Femur (tissue), 1 donor: ENCODE results near the gene ALPG.
"Not testable (repeated sequence)": the region's sequence is repeated elsewhere in the genome, so short reads cannot be mapped to it uniquely, and the experiment has no call there.

Experiments
- DNase-seq: peaks from one replicate; pipeline ENCODE4 v3.0.0-alpha.2; 2017

The ALPG gene

GRCh38 chr2:232442431-232442830 is 35.8 kb downstream of the ALPG start:
- DNase-seq: not testable (repeated sequence)

- not testable (repeated sequence) for DNase-seq
Observed at GRCh38 chr2:232443047-232443446, 36.4 kb downstream of the ALPG start.

DNA sequence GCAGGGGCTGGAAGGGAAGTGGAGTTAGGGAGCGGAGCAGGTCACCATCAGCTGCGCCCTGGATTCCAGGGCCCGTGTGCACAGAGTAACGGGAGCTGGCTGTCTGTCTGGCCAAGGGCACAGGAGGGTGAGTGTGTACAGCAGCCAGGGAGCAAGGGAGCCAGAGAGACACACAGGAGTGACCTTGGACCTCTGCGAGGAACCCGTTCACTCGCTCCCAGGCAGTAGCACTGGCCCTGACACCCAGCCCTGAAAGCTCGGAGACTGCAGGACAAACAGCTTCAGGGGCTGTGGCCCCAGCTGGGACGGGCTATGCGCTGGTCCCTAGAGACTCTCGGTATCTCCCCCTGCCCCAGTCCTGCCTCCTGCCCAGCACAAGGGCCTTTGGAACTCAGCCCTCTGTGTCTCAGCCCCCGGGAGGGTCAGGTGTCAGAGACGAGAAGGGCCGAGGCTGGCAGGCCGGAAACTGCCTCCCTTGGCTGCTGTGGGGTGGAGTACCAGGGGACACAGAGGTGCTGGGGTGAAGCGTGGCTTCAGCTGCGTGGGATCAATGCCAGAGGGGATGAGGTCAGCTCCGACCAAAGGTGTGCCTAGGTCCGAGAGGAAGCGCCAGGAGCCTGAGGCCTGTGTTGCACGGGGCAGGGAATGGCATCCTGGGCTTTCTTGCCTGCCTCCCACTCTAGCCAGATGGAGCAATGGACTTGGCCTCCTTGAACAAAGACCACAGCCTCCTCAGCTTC is 37.2 kb downstream of the ALPG start:
- not testable (repeated sequence) for DNase-seq

- DNase-seq: no peak
Observed at GRCh38 chr2:232444409-232445148, 37.9 kb downstream of the ALPG start.

DNA sequence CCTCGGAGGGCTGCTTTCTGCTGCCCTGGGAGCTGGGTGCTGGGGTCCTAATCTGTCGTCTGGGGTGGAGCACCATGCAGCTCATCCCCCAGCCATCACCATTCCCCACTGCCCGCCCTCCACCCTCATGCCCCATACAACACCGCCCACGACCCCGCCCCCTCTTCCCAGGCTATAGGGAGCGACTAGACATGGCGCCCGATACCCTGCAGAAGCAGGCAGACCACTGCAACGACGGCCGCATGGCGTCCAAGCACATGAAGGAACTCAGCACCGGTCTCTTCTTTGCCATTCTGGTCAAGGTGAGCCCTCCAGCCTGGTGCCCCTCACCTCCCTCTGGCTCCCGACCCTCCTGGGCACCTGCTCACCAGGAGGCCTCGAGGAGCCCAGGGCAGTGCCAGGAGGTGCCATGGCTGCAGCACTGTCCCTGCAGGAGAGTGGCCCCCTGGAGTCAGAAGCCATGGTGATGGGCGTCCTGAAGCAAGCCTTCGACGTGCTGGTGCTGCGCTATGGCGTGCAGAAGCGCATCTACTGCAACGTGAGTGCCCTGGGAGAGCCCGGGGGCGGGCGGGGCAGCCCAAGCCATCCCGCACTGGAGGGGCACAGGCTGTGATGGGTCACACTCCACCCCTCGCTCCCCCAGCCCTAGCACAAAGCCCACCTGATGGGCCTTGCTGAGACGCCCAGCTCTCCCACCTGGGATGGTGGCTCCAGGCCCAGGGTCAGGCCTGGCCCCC is 38.7 kb downstream of the ALPG start:
- not testable (repeated sequence) for DNase-seq

DNA sequence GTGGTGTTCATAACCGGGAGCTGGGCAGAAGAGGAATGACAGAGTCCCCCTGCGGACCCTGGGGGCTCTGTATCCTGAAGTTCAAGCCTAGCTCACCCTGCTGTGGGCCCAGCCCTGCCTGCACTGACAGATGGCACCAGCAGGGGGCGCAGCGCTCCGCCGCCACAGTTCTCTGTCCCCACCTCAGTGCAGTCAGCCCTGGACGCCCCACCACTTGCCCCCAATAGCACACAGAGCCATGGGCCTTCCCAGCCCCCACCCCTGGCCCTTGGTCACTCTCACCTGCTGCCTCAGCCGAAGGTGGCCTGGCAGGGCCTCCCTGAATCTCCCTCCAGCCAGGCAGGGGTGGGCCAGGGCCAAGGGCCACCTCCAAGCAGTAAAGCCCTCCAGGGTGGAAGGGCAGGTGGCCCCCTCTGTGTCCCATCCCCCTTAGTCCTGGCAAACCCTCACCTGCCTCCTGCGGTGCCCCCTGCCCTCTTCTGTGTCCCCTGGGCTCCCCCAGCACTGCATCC is 39.7 kb downstream of the ALPG start:
- DNase-seq: not testable (repeated sequence)

GRCh38 chr2:232447091-232447620 is 40.5 kb downstream of the ALPG start:
- no peak for DNase-seq

GRCh38 chr2:232447638-232448303 is 41.1 kb downstream of the ALPG start:
- DNase-seq: no peak

DNA sequence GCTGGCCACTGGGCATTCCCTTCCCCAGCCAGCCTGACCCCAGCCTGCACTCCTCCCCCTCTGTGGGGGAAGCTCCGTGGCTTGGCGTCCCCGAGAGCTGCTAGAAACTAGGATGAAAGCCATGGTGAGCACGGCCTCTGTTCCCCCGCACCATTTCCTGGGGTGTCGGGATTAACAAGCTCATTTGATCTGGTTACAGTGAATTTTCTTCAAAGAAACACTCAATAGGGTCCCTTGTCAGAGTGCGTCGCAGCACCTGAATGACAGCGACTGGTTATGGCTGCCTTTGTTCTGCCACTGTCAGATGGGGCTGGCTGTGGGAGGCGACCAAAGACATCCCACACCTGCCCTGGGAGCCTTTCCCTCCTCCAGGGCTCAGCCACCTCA is 41.7 kb downstream of the ALPG start:
- no peak for DNase-seq

DNA sequence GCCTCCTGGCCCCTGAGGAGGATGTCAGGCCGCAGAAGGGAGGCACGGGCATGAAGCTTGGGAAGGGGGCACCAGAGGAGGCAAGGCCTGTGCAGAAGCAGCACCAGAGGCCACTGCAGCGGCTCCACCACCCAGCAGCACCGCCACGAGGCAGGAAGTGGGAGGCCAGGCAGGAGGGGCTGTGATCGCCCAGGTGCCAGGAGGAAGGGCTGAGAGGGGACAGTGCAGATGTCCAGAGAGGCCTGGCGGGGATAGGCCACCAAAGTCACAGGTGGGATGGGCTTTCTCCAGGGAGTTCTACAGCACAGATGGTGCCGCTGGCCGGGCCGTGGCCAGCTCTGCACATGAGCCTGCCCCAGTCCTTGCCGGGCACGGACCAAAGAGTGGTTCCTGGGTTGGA is 43.3 kb downstream of the ALPG start:
- DNase-seq: no peak

DNA sequence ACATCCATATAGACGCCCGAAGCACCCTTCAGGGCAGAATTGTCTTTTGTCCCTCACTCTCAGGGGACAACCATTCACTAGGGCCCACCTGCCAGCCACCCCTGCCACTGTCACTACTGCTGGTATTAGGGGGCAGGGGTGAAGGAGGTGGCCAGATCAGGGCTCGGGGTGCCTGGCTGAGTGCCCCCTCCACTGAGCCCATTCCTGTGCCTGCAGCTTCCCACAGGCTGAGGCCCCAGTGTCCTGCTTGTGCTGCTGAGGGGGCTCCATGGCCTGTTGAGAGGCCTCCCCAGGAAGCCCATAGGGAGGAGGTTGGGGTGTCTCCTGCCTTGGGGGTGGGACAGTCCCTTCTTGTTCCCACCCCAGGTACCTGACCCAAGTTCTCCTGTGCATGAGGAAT is 45.0 kb downstream of the ALPG start:
- DNase-seq: not testable (repeated sequence)

DNA sequence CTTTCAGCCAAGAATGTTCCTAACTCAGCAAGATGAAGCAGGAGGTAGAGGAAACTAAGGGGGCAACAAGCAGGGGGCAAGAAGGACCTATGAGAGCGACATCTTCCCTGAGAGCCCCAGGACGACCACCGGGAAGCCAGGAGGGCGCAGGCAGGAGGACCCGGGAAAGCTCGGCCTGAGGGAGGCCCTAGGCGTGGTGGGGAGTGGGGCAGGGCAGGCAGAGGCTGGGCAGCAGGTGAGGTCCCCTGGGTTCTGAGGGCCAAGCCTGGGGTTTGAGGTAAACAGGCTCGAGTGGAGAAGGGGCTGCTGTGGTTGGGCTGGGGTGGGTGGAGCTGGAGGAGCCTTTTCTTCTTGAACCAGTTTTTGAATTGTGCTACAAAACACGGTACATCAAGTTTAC is 48.0 kb downstream of the ALPG start:
- no peak for DNase-seq

GRCh38 chr2:232455426-232456255 is 49.0 kb downstream of the ALPG start, which contains the start of gene ALPI:
Gene ALPI (plus strand): TSS chr2:232456153. CDS start chr2:232456200, 47 bp downstream.
- no peak for DNase-seq

DNA sequence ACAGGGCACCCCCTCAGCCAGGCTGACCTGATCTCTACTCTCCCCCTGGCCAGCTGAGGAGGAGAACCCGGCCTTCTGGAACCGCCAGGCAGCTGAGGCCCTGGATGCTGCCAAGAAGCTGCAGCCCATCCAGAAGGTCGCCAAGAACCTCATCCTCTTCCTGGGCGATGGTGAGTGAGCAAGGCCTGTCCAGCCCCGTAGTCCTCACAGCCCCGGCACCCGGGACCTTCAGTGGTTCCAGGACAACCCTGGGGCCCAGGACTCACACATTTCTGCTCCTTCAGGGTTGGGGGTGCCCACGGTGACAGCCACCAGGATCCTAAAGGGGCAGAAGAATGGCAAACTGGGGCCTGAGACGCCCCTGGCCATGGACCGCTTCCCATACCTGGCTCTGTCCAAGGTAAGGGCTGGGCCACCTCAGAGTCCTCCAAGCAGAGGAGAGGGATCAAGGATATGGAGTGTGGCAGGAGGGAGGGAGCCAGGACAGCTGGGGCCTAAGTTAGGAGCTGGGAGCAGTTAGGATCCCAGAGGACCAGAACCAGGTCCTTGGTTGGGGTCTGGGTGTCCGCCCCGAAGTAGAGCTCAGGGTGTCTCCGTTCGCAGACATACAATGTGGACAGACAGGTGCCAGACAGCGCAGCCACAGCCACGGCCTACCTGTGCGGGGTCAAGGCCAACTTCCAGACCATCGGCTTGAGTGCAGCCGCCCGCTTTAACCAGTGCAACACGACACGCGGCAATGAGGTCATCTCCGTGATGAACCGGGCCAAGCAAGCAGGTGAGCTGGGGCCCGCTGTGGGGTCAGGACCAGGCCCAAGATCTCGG is 49.9 kb downstream of the ALPG start:
- no peak for DNase-seq

DNA sequence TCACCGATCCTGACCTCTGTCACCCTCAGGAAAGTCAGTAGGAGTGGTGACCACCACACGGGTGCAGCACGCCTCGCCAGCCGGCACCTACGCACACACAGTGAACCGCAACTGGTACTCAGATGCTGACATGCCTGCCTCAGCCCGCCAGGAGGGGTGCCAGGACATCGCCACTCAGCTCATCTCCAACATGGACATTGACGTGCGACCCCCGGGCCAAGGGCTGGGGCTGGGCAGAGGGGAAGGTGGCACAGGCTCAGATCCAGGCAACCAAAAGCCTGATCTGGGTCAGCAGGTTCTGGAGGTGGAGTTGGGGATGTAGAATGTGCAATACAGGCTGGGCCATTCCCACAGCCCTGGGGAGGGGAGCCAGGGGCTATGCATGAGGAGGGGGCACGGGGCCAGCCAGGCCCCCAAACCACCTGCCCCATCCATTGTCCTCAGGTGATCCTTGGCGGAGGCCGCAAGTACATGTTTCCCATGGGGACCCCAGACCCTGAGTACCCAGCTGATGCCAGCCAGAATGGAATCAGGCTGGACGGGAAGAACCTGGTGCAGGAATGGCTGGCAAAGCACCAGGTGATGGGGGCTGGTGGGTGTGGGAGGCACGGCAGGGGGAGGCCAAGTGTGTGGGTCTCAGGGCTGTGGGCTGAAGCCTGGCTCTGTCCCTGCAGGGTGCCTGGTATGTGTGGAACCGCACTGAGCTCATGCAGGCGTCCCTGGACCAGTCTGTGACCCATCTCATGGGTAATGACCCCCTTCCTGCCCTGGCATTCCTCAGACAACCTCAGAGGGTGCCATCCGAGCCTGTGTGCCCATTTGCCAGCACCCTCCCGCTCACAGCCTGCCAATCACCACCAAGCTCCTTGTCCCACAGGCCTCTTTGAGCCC is 50.7 kb downstream of the ALPG start:
- DNase-seq: no peak

DNA sequence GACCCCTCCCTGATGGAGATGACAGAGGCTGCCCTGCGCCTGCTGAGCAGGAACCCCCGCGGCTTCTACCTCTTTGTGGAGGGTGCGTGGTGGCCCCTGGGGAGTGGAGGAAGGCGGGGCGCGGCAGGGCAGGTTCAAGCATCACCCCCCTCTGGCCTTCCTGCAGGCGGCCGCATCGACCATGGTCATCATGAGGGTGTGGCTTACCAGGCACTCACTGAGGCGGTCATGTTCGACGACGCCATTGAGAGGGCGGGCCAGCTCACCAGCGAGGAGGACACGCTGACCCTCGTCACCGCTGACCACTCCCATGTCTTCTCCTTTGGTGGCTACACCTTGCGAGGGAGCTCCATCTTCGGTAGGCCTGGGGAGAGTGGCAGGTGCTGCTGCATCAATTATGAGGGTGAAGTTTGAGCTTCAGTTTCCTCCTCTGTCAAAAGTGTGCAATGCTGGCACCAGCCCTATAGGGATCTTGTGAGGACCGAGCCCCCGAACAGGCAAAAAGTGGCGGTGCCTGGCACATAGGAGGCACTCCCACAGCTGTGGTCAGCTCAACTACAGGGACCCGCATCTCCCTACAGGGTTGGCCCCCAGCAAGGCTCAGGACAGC is 51.5 kb downstream of the ALPG start:
- no peak for DNase-seq

GRCh38 chr2:232458661-232459418 is 52.2 kb downstream of the ALPG start:
- DNase-seq: no peak

DNA sequence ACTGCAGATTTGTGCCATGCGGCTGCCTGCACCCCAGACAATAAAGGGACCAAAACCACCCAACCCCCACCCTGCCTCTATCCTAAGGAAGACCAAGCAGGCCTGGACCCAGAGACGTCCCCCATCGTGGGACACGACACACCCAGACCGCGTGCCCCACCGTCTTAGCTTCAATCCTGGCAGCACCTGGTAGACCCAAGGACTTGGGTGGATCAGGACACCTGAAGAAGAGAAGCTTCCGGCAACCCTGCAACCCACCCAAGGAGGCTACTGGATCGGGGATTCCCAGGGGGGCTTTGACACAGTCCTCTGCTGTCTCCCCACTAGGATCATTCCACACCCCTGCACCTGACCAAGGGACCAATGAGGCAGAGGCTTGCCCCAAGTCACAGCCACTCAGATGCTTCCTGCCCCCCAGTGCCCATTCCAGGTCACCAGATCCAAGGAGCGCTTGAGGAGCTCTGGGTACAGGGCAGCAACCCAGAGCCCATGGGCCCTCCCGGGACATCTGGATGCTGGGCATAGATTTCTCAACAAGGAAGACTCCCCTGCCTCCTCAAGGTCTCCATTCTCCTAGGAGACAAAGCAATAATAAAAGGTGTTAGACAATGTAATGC is 52.9 kb downstream of the ALPG start:
- DNase-seq: no peak
